Measurements from ENCODE around the gene PAFAH1B1.
A peak's percentile ranks its signal among the peaks of the same experiment; 100 is the strongest.

DNA sequence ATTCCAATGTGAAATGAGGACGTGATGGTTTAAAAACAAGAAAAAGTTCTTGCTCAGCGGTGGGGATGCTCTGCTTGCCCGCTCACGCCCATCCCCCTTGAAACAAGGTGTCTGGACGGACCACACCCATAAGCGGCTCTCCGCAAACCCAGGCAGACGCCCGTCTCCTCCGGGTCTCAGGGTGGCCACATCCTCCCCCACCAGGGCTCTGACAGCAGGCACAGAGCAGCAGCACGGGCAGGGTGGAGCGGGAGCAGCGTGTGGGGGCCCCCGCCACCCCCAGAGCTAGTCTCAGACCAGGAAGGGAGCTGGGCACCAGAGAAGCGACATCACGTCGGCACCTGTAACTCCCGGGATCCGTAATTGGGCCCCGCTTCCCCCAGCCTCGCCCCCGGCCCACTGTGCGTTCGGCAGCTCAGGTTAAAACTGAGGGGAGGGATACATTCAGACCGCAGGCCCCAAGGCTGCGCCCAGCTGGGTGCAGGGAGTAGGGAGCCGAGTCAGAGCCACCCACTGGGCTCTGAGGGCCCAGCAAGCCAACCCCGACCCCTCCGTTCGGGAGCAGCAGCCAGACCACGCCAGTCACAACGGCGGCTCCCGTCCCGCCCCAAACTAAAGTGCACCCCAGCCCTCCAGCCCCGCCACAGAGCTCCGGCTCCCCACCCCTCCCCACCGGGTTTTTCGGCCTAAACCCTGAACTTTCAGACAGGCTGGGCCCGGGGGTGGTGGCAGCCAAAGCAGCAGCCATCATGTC lies 96.1 kb downstream of the PAFAH1B1 start:
- TF ChIP-seq EP300 (IDR thresholded peaks at IDR 0.05) (no peak), POLR2AphosphoS5 (IDR thresholded peaks at IDR 0.05) (peak in 1 of 2 donors; percentile 29)
- TF ChIP-seq, protein P1, sequence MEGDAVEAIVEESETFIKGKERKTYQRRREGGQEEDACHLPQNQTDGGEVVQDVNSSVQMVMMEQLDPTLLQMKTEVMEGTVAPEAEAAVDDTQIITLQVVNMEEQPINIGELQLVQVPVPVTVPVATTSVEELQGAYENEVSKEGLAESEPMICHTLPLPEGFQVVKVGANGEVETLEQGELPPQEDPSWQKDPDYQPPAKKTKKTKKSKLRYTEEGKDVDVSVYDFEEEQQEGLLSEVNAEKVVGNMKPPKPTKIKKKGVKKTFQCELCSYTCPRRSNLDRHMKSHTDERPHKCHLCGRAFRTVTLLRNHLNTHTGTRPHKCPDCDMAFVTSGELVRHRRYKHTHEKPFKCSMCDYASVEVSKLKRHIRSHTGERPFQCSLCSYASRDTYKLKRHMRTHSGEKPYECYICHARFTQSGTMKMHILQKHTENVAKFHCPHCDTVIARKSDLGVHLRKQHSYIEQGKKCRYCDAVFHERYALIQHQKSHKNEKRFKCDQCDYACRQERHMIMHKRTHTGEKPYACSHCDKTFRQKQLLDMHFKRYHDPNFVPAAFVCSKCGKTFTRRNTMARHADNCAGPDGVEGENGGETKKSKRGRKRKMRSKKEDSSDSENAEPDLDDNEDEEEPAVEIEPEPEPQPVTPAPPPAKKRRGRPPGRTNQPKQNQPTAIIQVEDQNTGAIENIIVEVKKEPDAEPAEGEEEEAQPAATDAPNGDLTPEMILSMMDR (IDR thresholded peaks at IDR 0.05), result no peak

Data from esophagus muscularis mucosa (tissue), 4 donors.